Stimulated activated CD8-positive, alpha-beta memory T cell treated with anti-CD3 and anti-CD28 coated beads, Interleukin-15, amount 100 ng/mL, for 48 hours (primary cell): ENCODE results near the gene SMIM45.

Source experiments
- DNase-seq, 2 donors: peaks; one replicate each; pipeline ENCODE4 v3.0.0-alpha.2; 2020; ENCODE audit warnings: low read depth in 2 of 2

SMIM45 gene

GRCh38 chr22:42001121-42001520 is 49.2 kb downstream of the SMIM45 start:
- no peak for DNase-seq

GRCh38 chr22:42001706-42002105 is 49.8 kb downstream of the SMIM45 start:
- no peak for DNase-seq

GRCh38 chr22:42007922-42008321 is 56.0 kb downstream of the SMIM45 start:
- DNase-seq = no peak
